Heart right ventricle (tissue), 16 donors: ENCODE data around the gene CYP2R1. TPM values are rescaled to one million over a fixed set of nuclear protein-coding genes. Genes with fewer than 3 reads are reported as not detected.

Source experiments
- ATAC-seq, 8 donors: fragments of 200-7000 bp; cut with Tn5 transposase; one replicate each; pipeline ENCODE4 v1.9.1; 2020; ENCODE audit warnings: mild to moderate bottlenecking in 8 of 8, moderate library complexity in 8 of 8, moderate number of reproducible peaks in 1 of 8
- DNase-seq, 2 donors: peaks; one replicate each; pipeline ENCODE4 v3.0.0-alpha.2; 2020
- H3K27ac ChIP-seq, 10 donors: fragments of 200-600 bp; sonication (generic) in 2 of 10; one replicate each; pipeline versions ENCODE4 v1.5.0 to v1.8.0; 2020 to 2022; ENCODE audit warnings: mild to moderate bottlenecking in 3 of 10
- H3K27me3 ChIP-seq, 7 donors: fragments of 200-600 bp; one replicate each; pipeline ENCODE4 v1.8.0; 2021 to 2022; ENCODE audit warnings: mild to moderate bottlenecking in 2 of 7
- H3K36me3 ChIP-seq, 9 donors: fragments of 200-600 bp; sonication (generic) in 1 of 9; one replicate each; pipeline versions ENCODE4 v1.5.0 to v1.8.0; 2020 to 2022; ENCODE audit warnings: mild to moderate bottlenecking in 2 of 9
- H3K4me1 ChIP-seq, 9 donors: fragments of 200-600 bp; sonication (generic) in 1 of 9; one replicate each; pipeline versions ENCODE4 v1.5.0 to v1.8.0; 2020 to 2022; ENCODE audit warnings: mild to moderate bottlenecking in 4 of 9
- H3K4me3 ChIP-seq, 10 donors: fragments of 200-600 bp; sonication (generic) in 2 of 10; one replicate each; pipeline versions ENCODE4 v1.5.0 to v1.8.0; 2020 to 2022; ENCODE audit warnings: mild to moderate bottlenecking in 7 of 10, moderate library complexity in 2 of 10
- H3K9me3 ChIP-seq, 11 donors: fragments of 200-600 bp in 10 of 11; sonication (generic) in 2 of 11; one replicate each; pipeline versions ENCODE4 v1.5.0 to v1.8.0; 2013 to 2022; ENCODE audit warnings: mild to moderate bottlenecking in 2 of 11, control low read depth in 1 of 11, moderate library complexity in 1 of 11
- WGBS, 2 donors: extraction: QIAGEN DNeasy Blood & Tissue Kit; methylation state at CpG; one replicate each; pipeline ENCODE4 v1.1.7; 2013; ENCODE audit warnings: inconsistent platforms in 1 of 2; 5-methylcytosine and 5-hydroxymethylcytosine counted together
- intact Hi-C, 10 donors: fragments of 100-400 bp; cut with DNase I; formaldehyde crosslinking; loops; one replicate each; pipeline versions ENCODE4 v1.11.1 to v1.14.2; 2022
- polyA plus RNA-seq, 2 donors: library from polyadenylated mRNA; stranded (reverse); fragments of 200-250 nt; gene quantifications; one replicate each; pipeline ENCODE4 v1.2.3, GENCODE V29; 2013
- total RNA-seq, 10 donors: library from RNA; stranded (reverse); fragmentation: NEBNext Ultra II Directional in 3 of 10; extraction: Animal tissue kit (Norgen Biotek cat#: 25700) in 3 of 10; gene quantifications; one replicate each; pipeline versions ENCODE4 v1.2.1 to v1.2.4, GENCODE V29; 2021 to 2023
- TF ChIP-seq, protein P1 (sequence below), 9 donors: fragments of 200-600 bp; sonication (generic) in 2 of 9; IDR thresholded peaks; one replicate each; pipeline versions ENCODE4 v1.5.0 to v1.8.0; 2021 to 2022; ENCODE audit warnings: antibody characterized with exemption in 9 of 9, mild to moderate bottlenecking in 5 of 9, moderate library complexity in 1 of 9
- donor health status: Arrhythmogenic right ventricular cardiomyopathy.
- donor health status: ischemic (EF 13 %, LVEDD 7.1; RV severe dilation, severe dysfunction).
- donor health status: healthy with polysubstance abuse.
- donor health status: DM: no; HTN: yes; CAD: no.
- donor health status: DM: no; HTN: no; CAD: no.
- donor health status: ischemic (EF 25% LVEDD 6.9; RV normal size, moderate dysfunction).
- donor health status: ischemic (EF 25% LVEDD 5.7; RV mildly dilated, moderate dysfunction).
- donor health status: healthy.
- donor health status: DM: yes; HTN: yes; CAD: no.
- donor health status: Ischemic cardiomyopathy.
- donor health status: ischemic (EF 35%, LVEDD 5.7; RV mildly dilated, moderate dysfunction).
- donor health status: nonischemic (EF 11% LVEDD 7.7; RV severe dilation, severe dysfunction).
- donor health status: DM: yes; HTN: yes; CAD: no.
- donor health status: PGD.
- donor health status: ischemic (EF 29% LVEDD 5.4; RV normal size, mild dysfunction).
- donor health status: nonischemic (EF 23%, LVEDD 6.1; RV moderate dilation, normal function).

CYP2R1 gene
- total and polyA plus RNA-seq, 12 donors = 4.6 to 34.6 (median 6.8) TPM

DNA sequence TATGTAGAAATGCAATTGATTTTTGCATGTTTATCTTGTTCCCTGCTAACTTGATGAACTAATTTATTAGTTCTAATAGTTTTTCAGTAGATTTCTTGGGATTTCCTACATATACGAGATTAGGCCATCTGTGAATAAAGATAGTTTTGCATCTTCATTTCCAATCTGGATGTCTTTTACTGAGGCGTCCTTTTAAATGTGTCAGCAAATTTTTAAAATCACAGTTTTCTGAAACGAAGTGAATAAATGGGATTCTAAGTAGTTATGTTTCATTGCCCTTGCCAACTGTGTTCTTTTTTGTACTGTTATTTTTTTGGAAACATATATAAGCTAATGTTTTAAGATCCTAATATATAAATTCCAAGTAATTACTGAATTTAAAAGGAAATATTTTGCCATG lies 50.0 kb downstream of the CYP2R1 start:
- Histone ChIP-seq H3K4me3 (no peak overlapping the region), H3K27ac (no peak overlapping the region), H3K9me3 (no peaks in the 10 kb centered on the region), H3K36me3 (peaks cover 0 to 12% (median 0%) of the 10 kb centered on the region in 9 donors), H3K4me1 (no peaks in the 10 kb centered on the region), H3K27me3 (no peaks in the 10 kb centered on the region)
- 90 to 93% methylated on average over 3 of the region's 3 CpGs for WGBS, 2 donors
- DNase-seq (no peak), ATAC-seq (no peak)
- TF ChIP-seq, protein P1, sequence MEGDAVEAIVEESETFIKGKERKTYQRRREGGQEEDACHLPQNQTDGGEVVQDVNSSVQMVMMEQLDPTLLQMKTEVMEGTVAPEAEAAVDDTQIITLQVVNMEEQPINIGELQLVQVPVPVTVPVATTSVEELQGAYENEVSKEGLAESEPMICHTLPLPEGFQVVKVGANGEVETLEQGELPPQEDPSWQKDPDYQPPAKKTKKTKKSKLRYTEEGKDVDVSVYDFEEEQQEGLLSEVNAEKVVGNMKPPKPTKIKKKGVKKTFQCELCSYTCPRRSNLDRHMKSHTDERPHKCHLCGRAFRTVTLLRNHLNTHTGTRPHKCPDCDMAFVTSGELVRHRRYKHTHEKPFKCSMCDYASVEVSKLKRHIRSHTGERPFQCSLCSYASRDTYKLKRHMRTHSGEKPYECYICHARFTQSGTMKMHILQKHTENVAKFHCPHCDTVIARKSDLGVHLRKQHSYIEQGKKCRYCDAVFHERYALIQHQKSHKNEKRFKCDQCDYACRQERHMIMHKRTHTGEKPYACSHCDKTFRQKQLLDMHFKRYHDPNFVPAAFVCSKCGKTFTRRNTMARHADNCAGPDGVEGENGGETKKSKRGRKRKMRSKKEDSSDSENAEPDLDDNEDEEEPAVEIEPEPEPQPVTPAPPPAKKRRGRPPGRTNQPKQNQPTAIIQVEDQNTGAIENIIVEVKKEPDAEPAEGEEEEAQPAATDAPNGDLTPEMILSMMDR (IDR thresholded peaks at IDR 0.05) = no peak
- intact Hi-C loops = no loop called here

DNA sequence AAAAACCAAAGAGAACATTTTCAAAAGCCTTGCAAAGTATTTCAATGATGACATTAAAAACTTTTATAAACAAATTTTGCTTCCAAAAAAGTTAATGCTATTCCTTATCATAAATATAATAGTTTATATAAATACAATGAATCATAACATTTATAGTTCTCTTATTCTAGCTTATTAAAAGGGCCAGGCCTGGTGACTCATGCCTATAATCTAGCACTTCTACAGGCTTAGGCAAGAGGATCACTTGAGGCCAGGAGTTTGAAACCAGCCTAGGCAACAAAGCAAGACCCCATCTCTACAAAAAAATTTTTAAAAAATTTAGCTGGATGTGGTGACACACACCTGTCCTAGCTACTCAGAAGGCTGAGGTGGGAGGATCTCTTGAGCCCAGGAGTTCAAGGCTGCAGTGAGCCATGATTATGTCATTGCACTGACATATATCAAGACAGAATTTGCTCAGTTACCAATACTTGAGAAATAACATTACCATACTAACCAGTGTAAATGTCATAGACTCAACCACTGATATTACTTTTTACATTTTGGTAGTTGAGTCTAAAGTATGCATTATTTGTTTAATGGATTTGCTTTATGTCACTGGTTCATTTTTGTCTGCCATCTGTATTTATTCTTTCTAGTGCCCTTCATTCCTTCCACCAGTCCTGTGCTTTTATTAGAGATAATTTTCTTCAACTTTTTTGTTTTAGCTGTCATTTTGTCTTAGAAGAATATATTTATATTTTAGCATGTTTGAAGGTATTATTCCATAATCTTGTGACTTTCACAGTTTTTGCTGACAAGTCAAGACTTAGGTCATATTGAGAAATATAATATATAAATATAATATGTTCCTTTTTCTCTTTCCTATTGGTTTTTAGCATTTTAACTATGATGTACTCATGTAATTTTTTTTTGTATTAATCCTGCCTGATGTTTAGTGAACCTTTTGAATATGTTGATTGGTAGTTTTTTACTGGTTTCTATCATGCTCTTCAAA lies 56.2 kb downstream of the CYP2R1 start:
- Histone ChIP-seq H3K4me3 (no peak overlapping the region), H3K4me1 (no peaks in the 10 kb centered on the region), H3K27me3 (no peaks in the 10 kb centered on the region), H3K9me3 (no peaks in the 10 kb centered on the region), H3K36me3 (no peaks in the 10 kb centered on the region), H3K27ac (no peak overlapping the region)
- ATAC-seq = no peak
- DNase-seq = no peak
- TF ChIP-seq, protein P1 (IDR thresholded peaks at IDR 0.05) = no peak
- intact Hi-C loops = no loop called here

Other genes starting within 250 kb of the CYP2R1 start
- gene PDE3B, start 248.4 kb downstream of the CYP2R1 start, total RNA-seq = 10 to 100 TPM in 4 of 10 donors, 1 to 10 TPM in 6; 5.5 to 14.2 (median 9.4) TPM
- 1 to 10 TPM; 1.3 to 3.7 TPM for gene PDE3B, start 248.4 kb downstream of the CYP2R1 start, polyA plus RNA-seq
- gene CALCA, start 80.1 kb upstream of the CYP2R1 start, total RNA-seq = 1 to 10 TPM in 1 of 10 donors, under 1 TPM in 3, not detected in 6; 0.34 to 9.9 (median 0.65) TPM
- gene CALCA, start 80.1 kb upstream of the CYP2R1 start, polyA plus RNA-seq = 1 to 10 TPM in 1 of 2 donors, not detected in 1; 1.1 TPM
- gene CALCB, start 181.4 kb upstream of the CYP2R1 start, total RNA-seq = 1 to 10 TPM in 1 of 10 donors, under 1 TPM in 3, not detected in 6; 0.10 to 2.7 (median 0.13) TPM
- under 1 TPM in 1 of 2 donors, not detected in 1; 0.36 TPM for gene CALCB, start 181.4 kb upstream of the CYP2R1 start, polyA plus RNA-seq
- gene INSC, start 222.7 kb upstream of the CYP2R1 start, total RNA-seq = under 1 TPM in 6 of 10 donors, not detected in 4; 0.19 to 0.76 (median 0.62) TPM
- gene INSC, start 222.7 kb upstream of the CYP2R1 start, polyA plus RNA-seq = under 1 TPM; 0.59 to 0.61 TPM